Cardiac fibroblast (primary cell): ENCODE data around the gene EHF.

Source experiments
- DNase-seq, 2 donors: peaks; one replicate each; pipeline versions ENCODE4 v3.0.0 to v3.0.0-alpha.2; 2010; ENCODE audit warnings: low read depth in 2 of 2
- H3K4me3 ChIP-seq, 2 donors: replicated peaks in 1 of 2; 1 replicate in 1 of 2; 2 replicates in 1 of 2; pipeline ENCODE4 v1.5.1; 2011; ENCODE audit warnings: low read depth in 2 of 2, low read length in 2 of 2, mild to moderate bottlenecking in 2 of 2, moderate library complexity in 1 of 2
- CTCF ChIP-seq: IDR thresholded peaks from one replicate; pipeline ENCODE4 v1.5.1; 2011; ENCODE audit warnings: low read depth, mild to moderate bottlenecking, low read length, inconsistent platforms

Gene EHF

DNA sequence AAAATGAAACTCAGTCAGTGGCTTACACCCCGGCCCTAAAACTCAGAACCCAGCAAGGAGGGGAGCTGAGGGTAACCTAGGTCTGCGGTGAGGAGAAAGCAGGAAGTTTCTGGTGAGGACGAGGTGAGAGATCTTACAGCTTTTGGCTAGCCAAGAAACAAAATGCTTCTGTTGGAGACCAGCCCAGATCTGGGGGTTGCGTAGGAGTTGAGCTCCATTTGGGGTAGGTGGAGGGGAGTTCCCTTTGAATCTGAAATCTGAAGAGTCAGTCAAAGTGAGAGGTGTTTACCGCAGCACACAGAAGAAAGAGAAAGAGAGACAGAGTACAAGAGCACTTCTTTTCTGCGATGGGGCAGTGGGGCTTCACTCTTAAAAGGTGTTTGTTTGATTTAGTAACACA lies 29.6 kb downstream of the EHF start:
- TF ChIP-seq CTCF: no peak
- peak; percentile 56 to 60 for DNase-seq
- no peak overlapping the region for H3K4me3 ChIP-seq

DNA sequence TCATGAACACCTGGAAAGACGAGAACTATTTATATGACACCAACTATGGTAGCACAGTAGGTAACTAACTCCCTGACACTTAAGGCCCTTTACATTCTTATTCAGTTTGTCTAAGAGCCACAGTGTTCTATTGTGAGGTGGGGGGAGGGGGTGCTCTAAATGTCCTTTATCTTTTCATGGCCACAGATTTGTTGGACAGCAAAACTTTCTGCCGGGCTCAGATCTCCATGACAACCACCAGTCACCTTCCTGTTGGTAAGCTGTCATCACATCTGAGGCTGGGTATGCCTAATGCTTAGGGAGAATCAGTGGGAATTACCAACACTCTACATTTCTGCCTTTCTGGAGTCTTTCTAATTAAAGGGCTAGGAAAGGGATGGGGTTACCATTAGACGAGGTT lies 30.7 kb downstream of the EHF start:
- peak; percentile 39 to 46 for DNase-seq
- H3K4me3 ChIP-seq: no peak overlapping the region
- TF ChIP-seq CTCF: no peak

GRCh38 chr11:34652191-34652973 lies 31.5 kb downstream of the EHF start:
- H3K4me3 ChIP-seq: no peak overlapping the region
- DNase-seq: peak in 1 of 2 donors; percentile 39
- no peak for TF ChIP-seq CTCF

- TF ChIP-seq CTCF: no peak
- DNase-seq: no peak
- H3K4me3 ChIP-seq: no peak overlapping the region
These were observed 32.1 kb downstream of the EHF start for GRCh38 chr11:34653031-34653430.

- TF ChIP-seq CTCF: no peak
- H3K4me3 ChIP-seq: no peak overlapping the region
- peak; percentile 95 to 98 for DNase-seq
These were observed 33.1 kb downstream of the EHF start for GRCh38 chr11:34653851-34654482.

DNA sequence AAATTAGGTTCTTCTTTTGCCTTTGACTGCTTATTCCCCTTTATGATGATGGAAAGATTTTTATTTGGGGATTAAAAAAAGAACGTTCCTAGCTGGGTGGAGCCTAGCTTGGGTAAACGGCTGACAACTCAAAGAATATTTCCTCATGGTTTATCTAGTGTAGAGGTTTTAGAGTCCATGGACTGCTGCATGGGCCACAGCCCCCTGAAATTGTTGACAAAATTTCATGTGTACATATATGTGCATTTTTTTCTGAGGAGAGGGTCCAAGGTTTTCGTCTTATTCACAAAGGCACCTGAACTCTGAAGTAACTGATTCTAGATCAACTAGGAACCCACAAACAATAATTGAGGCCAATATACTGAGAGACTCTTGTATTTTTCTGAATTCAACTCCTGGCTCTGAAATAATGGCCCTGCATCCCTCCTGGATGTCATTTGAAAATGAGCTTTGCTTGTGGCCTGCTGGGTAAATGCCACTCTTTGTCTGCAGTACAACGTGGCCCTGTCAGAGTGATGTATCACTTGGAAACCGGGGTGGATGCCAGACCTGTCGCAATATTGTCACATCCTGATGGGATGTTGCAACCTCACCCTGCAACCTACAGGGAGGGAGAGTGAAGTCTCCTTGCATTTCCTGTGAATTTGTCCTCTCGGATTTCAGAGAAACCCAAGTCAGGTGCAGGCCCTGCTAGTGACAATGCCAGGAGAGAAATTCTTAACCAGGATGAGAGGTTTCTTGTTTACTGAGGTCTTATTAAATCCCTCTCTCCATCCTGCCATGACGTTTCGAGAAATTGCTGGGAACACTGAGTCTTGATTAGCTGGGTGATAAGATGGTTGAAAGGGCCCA lies 33.8 kb downstream of the EHF start:
- peak; percentile 79 to 93 for DNase-seq
- H3K4me3 ChIP-seq: no peak overlapping the region
- no peak for TF ChIP-seq CTCF
